HG02840 (cell line): ENCODE data around the gene MRGPRE.

ENCODE experiments used
- ATAC-seq: cut with Tn5 transposase; IDR thresholded peaks from one replicate; pipeline ENCODE4 v1.9.1; 2021; ENCODE audit warnings: mild to moderate bottlenecking, moderate library complexity, moderate number of reproducible peaks; ENCODE audit not compliant: unreplicated experiment, low FRiP score

MRGPRE gene

DNA sequence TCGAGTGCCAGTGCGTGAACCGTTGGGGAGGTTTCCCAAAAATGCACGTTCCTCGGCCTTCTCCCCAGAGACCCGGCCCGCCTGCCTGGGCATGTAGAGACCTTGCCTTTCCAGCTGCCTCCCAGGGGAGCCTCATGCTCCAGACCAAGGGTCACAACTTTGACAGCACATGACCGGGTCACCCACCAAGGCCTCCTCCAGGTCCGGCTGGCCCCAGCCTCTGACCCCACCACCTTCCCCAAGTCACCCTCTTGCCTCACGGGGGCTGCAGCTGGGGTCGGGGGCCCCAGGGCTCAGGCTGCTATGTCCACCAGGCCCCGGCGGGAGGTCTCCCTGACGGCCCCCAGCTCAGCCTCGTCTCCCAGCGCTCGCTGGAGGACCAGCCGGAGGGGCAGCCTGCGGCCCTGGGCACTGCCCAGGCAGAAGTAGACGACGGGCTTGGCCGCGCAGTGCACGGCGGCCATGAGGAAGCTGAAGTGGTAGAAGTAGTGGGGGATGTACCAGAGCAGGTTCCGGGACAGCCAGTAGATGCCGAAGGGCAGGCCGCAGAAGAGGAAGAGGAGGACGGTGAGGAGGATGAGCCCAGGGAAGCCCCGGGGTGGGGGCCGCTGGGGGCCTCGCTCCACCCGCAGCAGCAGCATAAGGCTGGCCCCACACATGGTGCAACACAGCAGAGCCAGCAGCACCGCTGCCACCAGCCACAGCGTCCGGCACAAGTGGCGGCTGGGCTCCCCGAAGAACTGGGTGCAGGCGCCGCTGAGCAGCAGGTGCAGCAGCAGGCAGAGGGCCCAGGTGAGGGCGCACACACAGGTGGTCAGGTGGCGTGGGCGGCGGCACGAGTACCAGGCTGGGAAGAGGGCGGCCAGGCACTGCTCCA is 4.4 kb downstream of the MRGPRE start:
- no peak for ATAC-seq

DNA sequence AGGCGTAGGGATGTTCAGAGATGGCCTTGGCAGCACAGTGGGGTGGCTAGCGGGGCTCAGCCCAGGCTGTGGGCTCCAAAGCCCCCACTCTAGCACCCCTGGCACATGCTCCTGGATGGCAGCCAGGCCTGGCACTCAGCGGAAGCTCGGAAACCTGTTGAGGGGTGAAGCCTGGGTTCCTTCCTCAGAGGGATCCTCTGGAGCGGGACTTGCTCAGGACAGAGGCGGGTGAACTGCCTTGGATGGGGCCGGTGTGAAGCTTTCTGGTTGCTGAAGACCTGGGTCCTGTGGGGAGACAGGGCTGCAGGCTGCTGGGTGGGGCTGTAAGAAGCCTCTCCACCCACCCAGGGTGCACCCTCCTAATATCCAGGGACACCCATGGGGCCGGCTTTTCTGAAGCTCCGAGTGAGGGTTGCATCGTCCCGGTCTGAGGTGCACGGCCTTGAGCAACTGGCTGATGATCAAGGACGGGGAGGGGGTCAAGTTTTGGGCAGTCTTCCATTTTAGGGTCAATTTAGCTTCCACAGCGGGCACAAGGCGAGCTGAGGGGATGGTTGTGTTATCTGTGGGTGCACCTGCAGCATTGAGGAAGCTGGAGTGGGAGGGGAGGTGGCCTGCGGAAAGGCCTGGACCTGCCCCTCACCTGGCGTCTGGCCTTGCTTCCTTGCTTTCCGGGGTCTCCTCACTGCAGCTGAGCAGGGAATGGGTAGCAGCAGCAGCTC is 5.2 kb downstream of the MRGPRE start:
- ATAC-seq = no peak

DNA sequence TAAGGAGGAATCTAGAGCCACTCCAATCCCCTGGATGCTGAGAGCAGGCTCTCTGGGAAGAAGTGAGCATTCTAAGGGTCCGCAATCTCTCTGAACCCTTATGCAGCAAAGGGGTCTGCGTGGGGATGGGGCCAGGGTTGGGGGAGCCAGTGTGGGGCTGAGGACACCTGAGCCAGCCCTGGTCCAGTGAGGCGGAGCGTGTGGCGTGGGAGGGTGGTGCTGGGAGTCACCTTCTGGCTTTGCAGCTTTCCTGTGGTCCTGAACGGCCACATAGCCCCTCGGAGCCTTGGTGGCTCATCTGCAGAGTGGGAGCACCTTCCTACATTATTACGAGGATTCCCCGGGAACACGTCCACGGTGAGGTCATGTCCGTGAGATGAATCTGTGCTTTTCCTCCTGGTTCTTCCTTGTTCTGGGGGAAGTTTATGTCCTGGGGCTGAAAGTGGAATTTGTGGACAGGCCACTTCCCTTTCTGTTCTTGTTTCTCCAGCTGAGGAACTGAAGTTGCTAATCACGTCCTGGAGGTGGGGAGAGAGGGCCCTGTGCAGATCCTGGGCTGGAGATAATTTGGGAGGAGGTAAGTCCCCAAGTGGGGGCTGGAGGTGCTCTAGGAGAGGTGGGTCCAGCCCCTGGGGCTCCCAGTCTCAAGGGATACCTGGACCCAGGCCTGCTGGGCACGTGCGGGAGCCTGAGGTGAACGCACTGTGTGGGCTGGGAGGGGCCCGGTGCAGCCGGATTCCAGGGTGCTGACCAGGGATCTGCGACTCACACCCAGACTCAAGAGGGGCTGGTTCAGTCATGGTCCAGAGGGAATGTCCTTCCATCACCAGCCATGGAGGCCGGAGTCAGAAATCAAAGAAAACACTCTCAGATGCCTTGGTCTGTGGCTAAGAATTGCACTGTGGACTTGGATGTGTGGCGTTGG is 6.1 kb downstream of the MRGPRE start:
- ATAC-seq = no peak

DNA sequence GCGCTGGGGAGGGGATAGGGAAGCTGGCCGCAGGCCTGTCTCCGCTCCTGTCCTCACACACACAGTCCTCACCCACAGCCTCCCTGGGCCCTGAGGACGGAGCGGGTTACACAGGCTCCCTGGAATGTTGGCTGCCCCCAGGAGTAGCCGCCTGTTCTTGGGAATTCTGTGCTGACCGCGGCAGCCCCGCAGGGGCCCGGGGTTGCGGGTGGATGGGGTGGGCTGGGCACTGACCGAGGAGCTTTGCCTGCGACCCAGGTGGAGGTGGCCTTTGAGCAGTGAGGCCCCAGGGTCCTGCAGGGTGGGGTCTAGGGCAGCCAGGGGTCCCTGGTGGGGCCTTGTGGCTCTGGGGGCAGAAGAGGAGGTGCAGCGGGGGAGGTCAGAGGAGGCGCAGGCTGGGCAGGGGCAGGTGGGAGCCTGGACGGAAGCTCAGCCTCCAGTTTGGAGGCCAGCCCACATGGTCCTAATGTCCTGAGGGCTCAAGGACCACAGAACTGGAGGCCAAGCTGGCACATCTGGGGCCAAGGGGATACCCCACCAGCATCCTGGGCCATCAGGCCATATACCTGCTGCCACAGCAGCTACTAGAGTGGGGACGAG is 7.0 kb downstream of the MRGPRE start:
- ATAC-seq = no peak

DNA sequence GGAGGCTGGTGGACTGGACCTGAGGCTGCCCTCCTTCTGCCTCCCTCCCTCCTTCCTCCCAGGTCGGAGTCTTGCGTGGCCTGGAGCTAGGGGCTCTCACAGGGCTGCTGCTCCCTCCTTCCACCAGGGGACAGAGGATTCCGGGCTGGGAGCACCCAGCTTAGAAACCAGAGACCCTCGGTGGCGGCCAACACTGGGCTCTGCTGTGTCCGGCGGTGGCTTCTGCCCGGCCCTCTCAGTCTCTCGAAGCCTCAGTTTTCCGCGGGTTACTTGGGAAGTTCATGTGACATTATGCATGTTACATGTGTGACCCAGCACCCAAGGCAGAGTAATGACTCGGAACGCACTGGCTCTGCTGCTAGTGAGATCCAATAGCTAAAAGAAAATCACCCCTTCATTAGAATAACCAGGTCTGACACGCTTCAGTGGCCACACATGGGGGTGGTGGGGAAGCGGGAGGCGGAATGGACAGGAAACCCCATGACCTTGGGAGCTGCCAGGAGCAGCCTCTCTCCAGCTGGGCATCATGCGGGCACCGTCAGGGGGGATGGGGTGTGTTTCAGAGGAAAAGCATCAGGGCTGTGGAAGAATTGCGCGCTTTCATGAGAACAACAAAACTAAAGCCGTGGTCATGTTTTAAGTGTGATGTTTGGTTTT is 7.7 kb downstream of the MRGPRE start:
- ATAC-seq = no peak

DNA sequence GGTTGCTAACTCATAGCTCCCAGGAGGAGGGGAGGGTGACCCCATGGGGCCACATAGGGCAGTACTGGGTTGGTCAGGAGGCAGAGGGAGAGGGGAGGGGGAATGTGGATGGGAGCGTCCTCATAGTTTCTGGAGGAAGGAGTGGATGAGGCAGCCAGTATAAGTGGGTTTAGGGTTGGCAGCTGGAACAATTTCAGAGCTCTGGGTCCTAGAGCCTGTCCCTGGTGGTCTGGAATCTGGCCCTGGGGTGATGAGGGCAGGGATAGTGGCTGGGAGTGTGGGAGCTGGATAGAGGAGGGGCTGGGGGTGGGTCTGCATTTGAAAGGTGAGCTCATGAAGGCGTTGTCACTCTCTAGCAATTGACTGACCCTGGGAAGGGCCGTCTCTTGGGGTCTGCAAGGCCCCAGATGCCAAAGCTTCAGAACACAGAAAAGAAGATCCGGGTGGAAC is 8.3 kb downstream of the MRGPRE start:
- ATAC-seq = no peak

DNA sequence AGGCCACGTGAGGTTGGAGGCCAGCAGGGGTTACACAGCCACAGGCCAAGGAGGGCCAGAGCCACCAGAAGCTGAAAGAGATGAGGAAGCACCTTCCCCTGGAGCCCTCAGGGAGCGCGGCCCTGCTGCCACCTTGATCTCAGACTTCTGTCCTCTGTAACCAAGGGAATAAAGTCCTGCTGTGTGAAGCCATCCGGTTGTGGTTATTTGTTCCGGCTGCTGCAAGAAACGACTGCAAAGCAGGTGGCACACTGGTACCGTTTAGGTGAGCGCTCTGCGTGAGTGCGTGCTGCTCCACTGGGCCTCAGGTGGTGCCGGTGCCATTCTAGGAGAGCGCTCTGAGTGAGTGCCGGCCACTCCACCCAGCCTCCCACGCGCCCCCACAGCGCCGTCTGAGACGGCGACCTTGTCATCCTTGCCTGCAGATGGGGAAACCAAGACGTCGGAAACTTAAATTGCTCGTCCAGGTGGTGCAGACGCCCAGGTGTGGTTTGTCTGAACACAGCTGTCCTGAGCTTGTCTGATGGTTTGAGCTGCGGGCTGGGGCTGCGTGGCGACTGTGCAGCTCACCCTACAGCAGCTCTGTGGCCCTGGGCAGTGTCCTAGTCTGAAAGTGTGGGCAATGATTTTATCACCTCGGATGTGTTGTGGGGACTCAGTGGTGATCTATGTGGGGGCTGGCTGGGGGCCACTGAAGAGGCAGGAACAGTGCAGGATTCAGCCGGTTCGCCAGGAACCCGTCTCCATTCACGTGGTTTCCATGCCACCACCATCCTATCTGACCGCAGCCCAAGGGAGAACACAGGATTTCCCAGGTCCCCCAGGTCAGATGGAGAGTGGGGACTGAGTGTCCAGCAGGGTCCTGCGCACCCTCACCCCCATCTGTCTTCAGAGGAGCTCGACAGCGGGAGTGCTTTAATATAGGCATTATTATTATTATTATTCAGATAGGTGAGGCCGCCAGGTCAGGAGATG is 9.0 kb downstream of the MRGPRE start:
- ATAC-seq = no peak

DNA sequence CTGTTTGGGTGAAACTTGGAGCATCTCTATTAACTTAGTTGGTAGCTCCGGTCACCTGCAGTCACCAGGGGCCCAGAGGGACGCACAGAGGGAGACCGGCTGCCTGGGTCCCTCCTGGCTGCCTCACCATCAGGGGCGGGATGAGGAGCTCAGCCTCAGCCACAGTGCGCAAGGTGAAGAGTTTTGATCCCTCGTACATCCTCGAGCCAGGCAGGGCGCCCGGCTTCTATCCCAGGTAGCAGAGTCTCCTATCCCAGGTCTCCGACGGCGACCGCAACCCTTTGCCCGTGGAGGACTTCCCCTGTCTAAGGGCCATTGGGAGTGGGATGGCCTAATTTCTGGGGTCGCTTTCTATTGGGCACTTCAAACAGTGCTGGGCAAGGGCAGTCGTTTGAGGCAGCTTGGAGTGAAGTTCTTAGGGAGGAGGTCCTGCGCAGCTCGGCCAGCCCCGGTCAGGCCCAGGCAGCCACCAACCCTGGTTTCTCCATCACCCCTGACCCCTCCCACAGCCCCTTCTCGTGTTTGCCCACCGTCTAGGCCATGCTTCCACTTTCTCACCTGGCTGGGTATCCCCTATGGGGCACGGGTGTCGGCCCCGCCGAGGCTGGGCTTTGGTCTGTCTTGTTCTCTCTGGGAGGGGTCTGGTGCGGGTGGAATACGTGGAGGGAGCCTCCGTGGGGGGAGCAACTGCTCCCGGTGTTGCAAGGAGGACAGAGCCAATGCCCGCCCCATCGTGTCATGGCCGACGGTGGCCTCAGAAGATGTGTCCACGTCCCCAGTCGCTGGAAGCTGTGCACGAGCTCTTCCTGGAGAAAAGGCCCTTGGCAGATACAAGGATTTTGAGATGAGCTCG is 10.0 kb downstream of the MRGPRE start:
- no peak for ATAC-seq

DNA sequence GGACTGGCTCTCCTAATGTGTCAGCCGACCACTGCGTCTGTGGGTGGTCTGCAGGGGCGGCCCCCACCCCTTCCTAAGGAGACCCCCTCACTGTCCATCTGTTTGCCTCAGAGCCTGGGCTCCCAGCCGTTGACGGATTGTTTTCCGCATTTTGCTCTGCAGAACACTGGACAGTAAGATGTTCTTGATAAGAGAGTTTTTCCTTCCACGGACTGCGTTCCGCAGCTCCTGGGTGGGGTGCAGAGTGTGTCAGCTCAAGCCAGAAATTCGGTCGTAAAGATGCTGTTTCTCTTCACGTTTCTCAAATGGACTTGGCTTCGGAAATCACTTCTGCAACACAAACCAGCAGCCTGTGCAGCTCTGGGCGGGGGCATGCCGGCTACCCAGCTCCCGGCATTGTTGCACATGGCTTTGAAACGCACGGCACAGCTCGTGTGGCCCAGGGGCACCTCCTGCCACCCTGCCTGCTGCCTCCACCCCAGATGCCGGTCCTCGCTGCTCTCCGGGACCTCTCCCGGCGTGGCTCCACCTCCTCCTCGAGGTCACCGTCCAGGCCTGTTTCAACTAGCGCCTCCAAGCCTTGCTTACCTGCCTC is 10.7 kb downstream of the MRGPRE start:
- ATAC-seq = no peak

DNA sequence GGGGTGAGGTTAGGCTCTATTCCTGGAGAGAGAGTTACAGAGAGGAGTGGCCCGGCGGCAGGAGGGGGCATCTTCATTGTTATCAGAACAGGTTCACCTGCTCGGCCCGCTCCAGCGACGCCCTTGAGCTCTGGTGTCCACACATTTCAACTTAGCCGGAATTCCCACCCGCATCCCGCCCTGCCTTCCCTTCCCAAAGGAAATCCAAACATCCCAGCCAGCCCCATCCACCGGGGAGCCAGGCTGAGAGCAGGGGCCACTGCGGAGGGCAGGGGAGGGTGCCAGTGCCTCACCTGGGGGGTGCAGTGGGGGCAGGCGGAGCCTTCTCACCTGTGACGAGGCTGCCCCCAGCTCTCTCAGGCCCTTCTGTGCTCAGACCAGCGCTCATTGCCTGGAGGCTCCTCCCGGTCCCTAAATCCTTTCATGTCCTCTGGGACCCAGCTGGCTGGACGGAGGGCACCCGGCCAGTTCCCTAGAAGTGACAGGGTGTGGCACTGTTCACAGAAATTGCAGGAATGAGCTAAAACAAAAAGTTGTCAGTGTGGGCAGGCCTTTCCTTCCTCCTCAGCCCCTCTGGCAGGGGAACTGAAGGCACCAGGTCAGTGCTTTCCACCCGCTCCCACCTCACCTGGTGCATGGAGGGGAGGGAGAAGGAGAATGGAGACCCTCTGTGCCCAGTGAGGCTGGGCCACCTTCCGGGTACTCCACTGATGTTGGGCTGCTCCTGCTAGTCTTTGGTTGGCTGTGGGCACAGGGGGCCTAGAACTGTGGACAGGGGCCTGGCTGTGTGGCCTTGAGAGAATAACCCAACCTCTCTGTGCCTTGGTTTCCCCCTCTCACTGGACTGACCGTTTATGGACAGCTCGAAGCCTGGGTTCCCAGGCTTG is 11.5 kb downstream of the MRGPRE start:
- ATAC-seq = no peak

DNA sequence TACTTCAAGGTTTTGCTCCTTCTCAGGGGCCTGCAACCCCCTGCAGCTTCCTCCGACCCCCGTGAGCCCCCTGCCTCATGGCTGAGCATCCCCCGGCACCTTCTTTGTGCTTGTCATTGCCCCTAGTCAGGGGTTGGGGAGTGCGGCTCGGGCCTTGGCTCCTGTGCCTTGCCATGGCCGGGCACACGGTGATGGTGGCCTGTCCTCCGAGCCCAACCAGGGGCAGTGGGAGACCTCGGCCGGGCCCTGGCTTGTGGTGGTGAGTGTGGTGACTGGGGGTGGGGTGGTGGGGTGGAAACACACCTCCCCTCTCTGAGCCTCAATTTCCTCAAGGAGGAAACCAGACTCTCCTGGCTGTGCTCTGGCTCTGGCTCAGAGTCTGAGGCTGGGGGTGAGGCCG is 12.1 kb downstream of the MRGPRE start:
- no peak for ATAC-seq

DNA sequence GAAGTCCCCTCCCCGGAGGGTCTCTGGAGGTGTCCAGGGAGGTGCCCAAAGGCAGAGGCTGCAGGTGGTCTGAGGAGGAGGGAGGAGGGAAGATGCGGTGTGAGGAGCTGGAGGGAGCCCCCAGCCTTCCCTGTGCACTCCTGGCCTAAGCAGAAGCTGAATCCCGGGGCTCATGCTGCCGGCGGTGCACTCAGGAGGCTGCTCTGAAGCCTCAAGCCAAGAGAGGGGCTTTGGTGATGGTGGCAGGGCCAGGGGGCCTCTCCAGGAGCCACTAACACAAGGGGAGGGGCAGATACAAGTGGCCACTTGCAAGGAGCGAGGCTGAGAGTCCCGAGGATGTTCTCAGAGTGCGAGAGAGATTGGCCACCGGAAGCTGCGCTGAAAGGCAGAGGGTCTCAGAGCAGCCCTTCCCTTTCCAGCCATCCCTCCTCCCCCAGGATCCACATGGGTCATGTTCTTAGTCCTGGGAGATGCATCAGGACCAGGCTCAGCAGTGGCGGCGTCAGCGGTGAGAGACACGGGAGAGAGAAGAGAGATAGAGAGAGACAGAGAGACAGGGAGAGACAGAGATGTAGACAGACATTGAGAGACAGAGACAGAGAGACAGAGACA is 12.8 kb downstream of the MRGPRE start:
- ATAC-seq = no peak

DNA sequence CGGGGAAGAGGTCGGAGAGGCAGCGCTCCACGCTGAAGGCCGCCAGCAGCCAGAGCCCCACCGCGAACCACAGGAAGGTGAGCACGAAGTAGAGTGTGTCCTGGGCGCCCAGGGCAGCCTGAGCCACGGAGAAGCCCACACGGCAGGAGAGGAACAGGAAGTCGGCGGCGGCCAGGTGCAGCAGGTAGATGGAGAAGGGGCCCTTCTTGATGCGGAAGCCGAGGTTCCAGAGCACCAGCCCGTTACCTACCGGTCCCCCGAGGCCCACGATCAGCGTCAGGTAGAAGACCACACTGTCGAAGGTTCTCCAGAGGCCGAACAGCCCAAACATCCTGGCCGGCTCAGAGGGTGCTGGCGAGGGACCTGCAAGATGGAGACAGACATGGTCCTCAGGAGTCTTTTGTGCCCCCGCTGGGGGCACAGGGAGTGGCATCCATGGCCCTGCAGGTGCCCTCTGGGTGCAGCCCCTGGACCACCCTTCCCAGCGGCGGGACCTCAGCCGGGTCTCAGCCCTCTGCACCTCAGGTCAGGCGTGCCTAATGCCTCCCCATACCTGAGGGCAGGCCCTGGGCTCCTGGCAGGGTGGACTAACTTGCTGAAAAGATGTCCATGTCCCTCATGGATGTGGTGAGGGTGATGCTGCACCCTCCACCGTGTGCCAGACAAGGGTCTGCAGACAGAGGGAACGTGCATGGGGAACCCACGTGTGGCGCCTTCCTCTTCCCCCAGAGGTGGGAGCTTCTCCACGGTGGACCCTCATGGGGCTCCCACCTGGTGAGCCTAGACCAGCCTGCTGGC is 13.5 kb downstream of the MRGPRE start, which contains the start of gene MRGPRG:
MRGPRG (minus strand) TSS at position 331 of the 798 bp plus-strand sequence; CDS start at position 331, 0 bp downstream.
- ATAC-seq = no peak

DNA sequence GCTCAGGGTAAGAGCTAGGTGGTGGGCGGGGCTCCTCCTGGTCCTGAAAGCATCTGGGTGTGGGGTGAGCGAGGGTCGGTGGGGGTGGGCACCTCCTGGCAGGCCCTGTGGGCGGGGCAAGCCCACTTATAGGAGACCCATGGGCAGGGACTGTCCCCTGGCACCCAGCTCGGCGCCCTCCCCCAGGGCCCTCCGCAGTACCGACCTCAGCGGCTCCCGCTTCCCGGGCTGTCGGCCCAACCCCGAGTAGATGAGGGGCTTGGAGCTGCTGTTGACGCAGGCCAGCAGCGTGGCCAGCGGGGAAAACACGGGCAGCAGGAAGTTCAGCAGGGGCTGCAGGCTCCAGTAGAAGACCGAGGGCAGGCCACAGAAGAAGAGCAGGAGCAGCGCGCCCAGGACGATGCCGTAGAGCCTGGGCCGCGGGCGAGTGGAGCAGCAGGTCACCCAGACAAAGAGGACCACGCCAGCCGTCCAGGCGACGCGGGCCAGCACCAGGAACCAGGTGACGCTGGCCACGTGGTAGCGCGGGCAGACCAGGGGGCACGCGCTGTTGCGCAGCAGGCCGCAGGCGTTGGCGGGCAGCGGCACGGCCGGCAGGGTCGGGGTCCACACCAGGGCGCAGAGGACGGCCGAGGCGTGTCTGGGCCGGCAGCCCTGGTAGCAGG is 14.3 kb downstream of the MRGPRE start:
- ATAC-seq = no peak
